H9 (cell line): ENCODE data around the gene LRSAM1. TPM values are rescaled to one million over a fixed set of nuclear protein-coding genes. Genes with fewer than 3 reads are reported as not detected.

Source experiments
- DNase-seq: peaks from one replicate; pipeline ENCODE4 v3.0.0-alpha.2; 2017
- H2AFZ ChIP-seq: one replicate; pipeline ENCODE4 v1.6.1; 2013; ENCODE audit warnings: mild to moderate bottlenecking, low read length, control low read depth, moderate library complexity
- H2AK5ac ChIP-seq: 2 replicates; pipeline ENCODE4 v1.6.1; 2013; ENCODE audit warnings: low read length, control low read depth, mixed read lengths; ENCODE audit not compliant: insufficient read length
- H2BK120ac ChIP-seq: one replicate; pipeline ENCODE4 v1.6.1; 2013; ENCODE audit warnings: low read depth, mild to moderate bottlenecking, low read length, control low read depth, inconsistent platforms; ENCODE audit not compliant: poor library complexity, severe bottlenecking
- H2BK12ac ChIP-seq: 2 replicates; pipeline ENCODE4 v1.6.1; 2013; ENCODE audit warnings: low read length, control low read depth, mixed read lengths, low read depth; ENCODE audit not compliant: insufficient read length
- H2BK15ac ChIP-seq: 2 replicates; pipeline ENCODE4 v1.6.1; 2013; ENCODE audit warnings: low read depth, low read length, control low read depth
- H2BK20ac ChIP-seq: one replicate; pipeline ENCODE4 v1.6.1; 2013; ENCODE audit warnings: low read depth, mild to moderate bottlenecking, low read length, control low read depth, inconsistent platforms; ENCODE audit not compliant: poor library complexity, severe bottlenecking
- H2BK5ac ChIP-seq: 2 replicates; pipeline ENCODE4 v1.6.1; 2013; ENCODE audit warnings: low read length, control low read depth, mixed read lengths; ENCODE audit not compliant: insufficient read length
- H3K14ac ChIP-seq: 2 replicates; pipeline ENCODE4 v1.6.1; 2013; ENCODE audit warnings: low read length, control low read depth; ENCODE audit not compliant: insufficient read depth
- H3K18ac ChIP-seq: 2 replicates; pipeline ENCODE4 v1.6.1; 2013; ENCODE audit warnings: low read depth, mild to moderate bottlenecking, mixed read lengths, low read length, control low read depth; ENCODE audit not compliant: insufficient read length
- H3K23ac ChIP-seq: 2 replicates; pipeline ENCODE4 v1.6.1; 2013; ENCODE audit warnings: low read length, control low read depth, mixed read lengths, low read depth; ENCODE audit not compliant: insufficient read length
- H3K23me2 ChIP-seq: 2 replicates; pipeline ENCODE4 v1.6.1; 2013; ENCODE audit warnings: low read depth, mild to moderate bottlenecking, mixed read lengths, low read length, control low read depth; ENCODE audit not compliant: insufficient read length, poor library complexity, severe bottlenecking
- H3K27ac ChIP-seq: 2 replicates; pipeline ENCODE4 v1.5.1; 2013; ENCODE audit warnings: low read length, control low read depth, mixed read lengths, low read depth; ENCODE audit not compliant: insufficient read length
- H3K27me3 ChIP-seq: 2 replicates; pipeline ENCODE4 v1.6.1; 2013; ENCODE audit warnings: low read length, control low read depth, inconsistent platforms; ENCODE audit not compliant: insufficient read depth
- H3K4ac ChIP-seq: 2 replicates; pipeline ENCODE4 v1.6.1; 2013; ENCODE audit warnings: low read depth, mild to moderate bottlenecking, control low read depth, inconsistent platforms, low read length, moderate library complexity
- H3K4me1 ChIP-seq: 2 replicates; pipeline ENCODE4 v1.6.1; 2013; ENCODE audit warnings: low read length, control low read depth, inconsistent platforms; ENCODE audit not compliant: insufficient read depth
- H3K4me2 ChIP-seq: 2 replicates; pipeline ENCODE4 v1.6.1; 2013; ENCODE audit warnings: low read length, control low read depth, mixed read lengths; ENCODE audit not compliant: insufficient read length, insufficient read depth
- H3K56ac ChIP-seq: 2 replicates; pipeline ENCODE4 v1.6.1; 2013; ENCODE audit warnings: low read depth, mild to moderate bottlenecking, mixed read lengths, low read length, control low read depth; ENCODE audit not compliant: insufficient read length
- H3K79me1 ChIP-seq: 2 replicates; pipeline ENCODE4 v1.6.1; 2013; ENCODE audit warnings: low read depth, mild to moderate bottlenecking, moderate library complexity, low read length, control low read depth, inconsistent platforms; ENCODE audit not compliant: insufficient read depth, poor library complexity, severe bottlenecking
- H3K79me2 ChIP-seq: 2 replicates; pipeline ENCODE4 v1.6.1; 2013; ENCODE audit warnings: low read length, control low read depth, inconsistent platforms; ENCODE audit not compliant: insufficient read depth
- H3K9ac ChIP-seq: 2 replicates; pipeline ENCODE4 v1.6.1; 2013; ENCODE audit warnings: low read length, control low read depth, mixed read lengths; ENCODE audit not compliant: insufficient read length; ENCODE audit errors: extremely low read depth
- H3K9me3 ChIP-seq: one replicate; pipeline ENCODE4 v1.6.1; 2013; ENCODE audit warnings: low read depth, low read length, inconsistent platforms; ENCODE audit not compliant: control insufficient read depth
- H3T11ph ChIP-seq: one replicate; pipeline ENCODE4 v1.6.1; 2013; ENCODE audit warnings: mild to moderate bottlenecking, low read length, control low read depth, inconsistent platforms
- H4K20me1 ChIP-seq: one replicate; pipeline ENCODE4 v1.6.1; 2013; ENCODE audit not compliant: control insufficient read depth, insufficient read length, insufficient read depth
- H4K5ac ChIP-seq: 2 replicates; pipeline ENCODE4 v1.6.1; 2013; ENCODE audit warnings: low read depth, mild to moderate bottlenecking, mixed read lengths, low read length, control low read depth; ENCODE audit not compliant: insufficient read length
- H4K8ac ChIP-seq: replicated peaks from 2 replicates; pipeline ENCODE4 v1.6.1; 2013; ENCODE audit warnings: low read length, control low read depth, mixed read lengths, low read depth; ENCODE audit not compliant: insufficient read length
- H4K91ac ChIP-seq: 2 replicates; pipeline ENCODE4 v1.6.1; 2013; ENCODE audit warnings: low read depth, mild to moderate bottlenecking, moderate library complexity, mixed read lengths, low read length, control low read depth; ENCODE audit not compliant: insufficient read length
- H3K27ac Mint-ChIP-seq, 3 experiments: 2 replicates in 2 of 3; 3 replicates in 1 of 3; pipeline ENCODE4 v1.8.0; 2020 to 2021; ENCODE audit warnings: mixed read lengths in 3 of 3, mild to moderate bottlenecking in 1 of 3, moderate library complexity in 1 of 3
- H3K27me3 Mint-ChIP-seq: 2 replicates; pipeline ENCODE4 v1.8.0; 2021; ENCODE audit warnings: low read depth, mild to moderate bottlenecking, moderate library complexity, mixed read lengths
- H3K36me3 Mint-ChIP-seq, 3 experiments: 2 replicates in 2 of 3; 3 replicates in 1 of 3; pipeline ENCODE4 v1.8.0; 2020 to 2021; ENCODE audit warnings: low read depth in 3 of 3, mixed read lengths in 3 of 3; ENCODE audit not compliant: insufficient read depth in 1 of 3
- H3K4me1 Mint-ChIP-seq, 2 experiments: 2 replicates each; pipeline ENCODE4 v1.8.0; 2020; ENCODE audit warnings: mixed read lengths in 2 of 2
- H3K4me3 Mint-ChIP-seq, 2 experiments: 2 replicates in 1 of 2; 3 replicates in 1 of 2; pipeline ENCODE4 v1.8.0; 2020 to 2021; ENCODE audit warnings: mild to moderate bottlenecking in 2 of 2, mixed read lengths in 2 of 2, moderate library complexity in 1 of 2
- H3K9me3 Mint-ChIP-seq, 2 experiments: 2 replicates in 1 of 2; 3 replicates in 1 of 2; pipeline ENCODE4 v1.8.0; 2020; ENCODE audit warnings: mild to moderate bottlenecking in 2 of 2, mixed read lengths in 2 of 2, moderate library complexity in 1 of 2
- WGBS: extraction: QIAGEN DNeasy Blood & Tissue Kit; methylation state at CpG from one replicate; pipeline ENCODE4 v1.1.7; 2013; ENCODE audit warnings: missing lambda C conversion rate, low lambda C conversion rate, mixed read lengths; ENCODE audit not compliant: insufficient read length; ENCODE audit errors: extremely low coverage; 5-methylcytosine and 5-hydroxymethylcytosine counted together
- total RNA-seq: library from RNA; stranded (reverse); gene quantifications from 2 replicates; pipeline ENCODE4 v1.2.1, GENCODE V29; 2021
- TF ChIP-seq, protein P1 (sequence below): fragments of 200-600 bp; sonication (generic); conservative IDR thresholded peaks from 3 replicates; pipeline ENCODE4 v1.8.0; 2021; ENCODE audit warnings: antibody characterized with exemption, mild to moderate bottlenecking

The LRSAM1 gene
- total RNA-seq, 1 experiment from 2014 or later, result 16.2 TPM

GRCh38 chr9:127458921-127459320 is 7.6 kb downstream of the LRSAM1 start:
- H3K4me1 ChIP-seq, result no peaks in the 10 kb centered on the region
- no peak overlapping the region for H3K14ac ChIP-seq
- Mint-ChIP-seq H3K9me3 (no peaks in the 10 kb centered on the region), H3K27ac (no peak overlapping the region), H3K27me3 (no peaks in the 10 kb centered on the region), H3K4me3 (no peak overlapping the region), H3K36me3 (peaks cover 24 to 62% (median 54%) of the 10 kb centered on the region in 3 experiments; a peak in 6 of 7 replicates), H3K4me1 (peaks cover 5 to 6% of the 10 kb centered on the region in 2 experiments)
- no peaks in the 10 kb centered on the region for H3K27me3 ChIP-seq
- no CpG with 5 or more reads among the region's 9 CpGs for WGBS
- H3K23ac ChIP-seq, result no peak overlapping the region
- H2BK120ac ChIP-seq, result no peak overlapping the region
- no peak overlapping the region for H2BK15ac ChIP-seq
- no peak overlapping the region for H2BK5ac ChIP-seq
- no peak overlapping the region for H3K9ac ChIP-seq
- H3K4ac ChIP-seq, result no peak overlapping the region
- no peak overlapping the region for H3K56ac ChIP-seq
- DNase-seq, result no peak
- no peaks in the 10 kb centered on the region for H3K9me3 ChIP-seq
- no peak overlapping the region for H2BK20ac ChIP-seq
- no peak overlapping the region for H2AFZ ChIP-seq
- no peak overlapping the region for H4K8ac ChIP-seq
- H3K79me1 ChIP-seq, result no peaks in the 10 kb centered on the region
- H3K4me2 ChIP-seq, result no peak overlapping the region
- no peak overlapping the region for H4K5ac ChIP-seq
- no peak overlapping the region for H3K27ac ChIP-seq
- no peak overlapping the region for H3T11ph ChIP-seq
- no peak overlapping the region for H4K91ac ChIP-seq
- H4K20me1 ChIP-seq, result no peaks in the 10 kb centered on the region
- TF ChIP-seq, protein P1, sequence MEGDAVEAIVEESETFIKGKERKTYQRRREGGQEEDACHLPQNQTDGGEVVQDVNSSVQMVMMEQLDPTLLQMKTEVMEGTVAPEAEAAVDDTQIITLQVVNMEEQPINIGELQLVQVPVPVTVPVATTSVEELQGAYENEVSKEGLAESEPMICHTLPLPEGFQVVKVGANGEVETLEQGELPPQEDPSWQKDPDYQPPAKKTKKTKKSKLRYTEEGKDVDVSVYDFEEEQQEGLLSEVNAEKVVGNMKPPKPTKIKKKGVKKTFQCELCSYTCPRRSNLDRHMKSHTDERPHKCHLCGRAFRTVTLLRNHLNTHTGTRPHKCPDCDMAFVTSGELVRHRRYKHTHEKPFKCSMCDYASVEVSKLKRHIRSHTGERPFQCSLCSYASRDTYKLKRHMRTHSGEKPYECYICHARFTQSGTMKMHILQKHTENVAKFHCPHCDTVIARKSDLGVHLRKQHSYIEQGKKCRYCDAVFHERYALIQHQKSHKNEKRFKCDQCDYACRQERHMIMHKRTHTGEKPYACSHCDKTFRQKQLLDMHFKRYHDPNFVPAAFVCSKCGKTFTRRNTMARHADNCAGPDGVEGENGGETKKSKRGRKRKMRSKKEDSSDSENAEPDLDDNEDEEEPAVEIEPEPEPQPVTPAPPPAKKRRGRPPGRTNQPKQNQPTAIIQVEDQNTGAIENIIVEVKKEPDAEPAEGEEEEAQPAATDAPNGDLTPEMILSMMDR, result no peak
- no peaks in the 10 kb centered on the region for H3K79me2 ChIP-seq
- no peak overlapping the region for H2AK5ac ChIP-seq
- H3K23me2 ChIP-seq, result no peaks in the 10 kb centered on the region
- no peak overlapping the region for H3K18ac ChIP-seq
- no peak overlapping the region for H2BK12ac ChIP-seq
